AG09309 (cell line): Measurements from ENCODE around the gene LIMCH1.

ENCODE experiments used
- DNase-seq: peaks from one replicate; pipeline ENCODE4 v3.0.0-alpha.2; 2010; ENCODE audit warnings: low read depth
- H3K4me3 ChIP-seq: 2 replicates; pipeline ENCODE4 v1.5.1; 2011; ENCODE audit warnings: mild to moderate bottlenecking, low read depth, low read length, moderate library complexity; ENCODE audit not compliant: control insufficient read depth
- TF ChIP-seq, protein P1 (sequence below): IDR thresholded peaks from 2 replicates; pipeline ENCODE4 v1.5.1; 2011; ENCODE audit warnings: mild to moderate bottlenecking, low read depth, low read length, inconsistent platforms; ENCODE audit not compliant: insufficient read depth, control insufficient read depth; ENCODE audit errors: missing control alignments

Gene LIMCH1

DNA sequence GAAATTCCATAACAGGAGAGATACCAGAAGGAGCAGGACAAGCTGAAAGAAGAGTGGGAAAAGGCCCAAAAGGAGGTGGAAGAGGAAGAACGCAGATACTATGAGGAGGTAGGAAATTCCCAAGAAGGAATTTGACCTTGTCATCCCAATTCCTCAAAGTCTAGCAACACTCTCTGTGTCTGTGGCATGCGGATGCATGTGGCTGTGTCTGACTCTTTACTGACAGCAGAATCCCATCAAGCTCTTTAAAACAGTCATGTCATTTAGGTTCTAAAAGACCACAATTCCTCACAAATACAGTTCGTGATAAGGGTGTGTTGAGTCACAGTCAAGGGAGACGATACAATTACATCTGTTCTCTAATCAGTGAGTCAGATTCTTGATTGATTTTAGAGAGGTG lies 142.0 kb downstream of the LIMCH1 start:
- TF ChIP-seq, protein P1, sequence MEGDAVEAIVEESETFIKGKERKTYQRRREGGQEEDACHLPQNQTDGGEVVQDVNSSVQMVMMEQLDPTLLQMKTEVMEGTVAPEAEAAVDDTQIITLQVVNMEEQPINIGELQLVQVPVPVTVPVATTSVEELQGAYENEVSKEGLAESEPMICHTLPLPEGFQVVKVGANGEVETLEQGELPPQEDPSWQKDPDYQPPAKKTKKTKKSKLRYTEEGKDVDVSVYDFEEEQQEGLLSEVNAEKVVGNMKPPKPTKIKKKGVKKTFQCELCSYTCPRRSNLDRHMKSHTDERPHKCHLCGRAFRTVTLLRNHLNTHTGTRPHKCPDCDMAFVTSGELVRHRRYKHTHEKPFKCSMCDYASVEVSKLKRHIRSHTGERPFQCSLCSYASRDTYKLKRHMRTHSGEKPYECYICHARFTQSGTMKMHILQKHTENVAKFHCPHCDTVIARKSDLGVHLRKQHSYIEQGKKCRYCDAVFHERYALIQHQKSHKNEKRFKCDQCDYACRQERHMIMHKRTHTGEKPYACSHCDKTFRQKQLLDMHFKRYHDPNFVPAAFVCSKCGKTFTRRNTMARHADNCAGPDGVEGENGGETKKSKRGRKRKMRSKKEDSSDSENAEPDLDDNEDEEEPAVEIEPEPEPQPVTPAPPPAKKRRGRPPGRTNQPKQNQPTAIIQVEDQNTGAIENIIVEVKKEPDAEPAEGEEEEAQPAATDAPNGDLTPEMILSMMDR, result no peak
- no peak overlapping the region for H3K4me3 ChIP-seq
- no peak for DNase-seq

DNA sequence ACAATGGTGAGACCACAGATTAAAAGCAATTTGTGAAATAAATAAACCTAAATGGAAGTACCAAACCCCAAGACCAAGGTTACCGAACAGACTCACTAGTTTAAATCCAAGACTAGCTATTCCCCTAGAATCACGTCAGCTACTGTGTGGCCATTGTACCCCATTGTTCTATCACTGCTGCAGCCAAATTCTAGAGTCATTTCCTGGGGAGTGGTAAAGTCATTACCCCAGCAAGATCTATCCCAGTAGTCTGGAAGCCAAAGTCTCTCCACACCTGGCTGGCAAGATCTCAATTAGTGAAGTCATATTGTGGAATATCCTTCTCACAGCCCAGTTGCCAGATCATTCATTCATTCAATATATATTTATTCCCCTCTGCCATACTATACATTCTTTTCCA lies 143.1 kb downstream of the LIMCH1 start:
- no peak for DNase-seq
- no peak overlapping the region for H3K4me3 ChIP-seq
- TF ChIP-seq, protein P1, result no peak

DNA sequence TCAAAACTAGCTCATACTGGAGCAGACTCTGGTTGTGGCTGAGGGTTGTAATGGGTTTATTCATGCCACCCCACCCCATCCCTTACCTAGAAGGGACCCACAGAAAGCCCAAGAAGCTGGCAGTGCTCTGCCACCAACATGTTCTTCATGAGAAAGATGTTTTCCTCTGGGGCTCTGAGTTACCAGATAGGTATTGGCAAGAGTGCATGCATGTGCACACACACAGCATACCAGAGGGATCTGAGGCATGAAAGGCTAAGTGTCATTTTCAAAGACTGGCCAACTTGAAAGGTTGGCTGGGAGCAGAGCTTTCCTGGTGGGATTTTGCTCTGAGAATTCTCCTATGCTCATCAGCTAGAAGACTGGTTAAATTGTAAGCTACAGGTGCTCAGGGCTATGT lies 145.4 kb downstream of the LIMCH1 start:
- no peak overlapping the region for H3K4me3 ChIP-seq
- TF ChIP-seq, protein P1, result no peak
- DNase-seq, result no peak

DNA sequence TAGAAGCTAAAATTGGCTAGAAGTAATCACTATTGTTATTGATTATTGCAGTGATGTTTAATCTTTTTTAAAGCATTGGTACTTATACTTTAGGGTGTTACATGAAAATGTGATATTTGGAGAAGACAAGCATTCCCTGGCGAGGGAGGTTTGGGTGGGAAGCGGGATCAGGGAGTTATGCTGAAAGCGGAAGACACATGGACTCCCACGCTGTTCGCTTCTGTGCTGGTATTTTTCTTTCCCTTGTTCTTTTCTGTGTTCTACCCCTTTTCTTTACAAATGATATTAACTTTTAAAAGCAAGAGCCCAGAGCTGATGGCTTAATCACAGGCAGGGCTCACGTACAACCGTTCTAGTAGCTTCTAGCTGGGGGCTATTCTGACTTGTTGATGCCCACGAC lies 148.9 kb downstream of the LIMCH1 start:
- DNase-seq, result no peak
- no peak overlapping the region for H3K4me3 ChIP-seq
- TF ChIP-seq, protein P1, result no peak

DNA sequence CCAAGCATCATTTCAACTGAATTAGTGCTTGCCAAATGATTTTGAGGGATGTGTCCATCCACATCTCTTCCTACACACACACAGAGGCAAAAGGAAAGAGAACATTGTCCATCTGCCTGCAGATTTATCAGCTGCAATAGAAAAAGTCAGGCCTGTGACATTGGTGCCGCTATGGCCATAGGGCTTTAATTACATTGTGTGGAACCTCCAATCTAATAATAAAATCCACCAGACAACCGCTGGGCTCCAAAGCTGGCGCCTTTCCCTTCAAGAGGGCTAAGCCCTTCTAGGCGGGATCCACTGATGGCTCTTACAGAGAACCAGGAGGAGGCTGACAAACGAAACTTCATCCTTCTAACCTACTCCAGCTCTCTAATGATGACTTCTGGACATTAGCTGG lies 150.0 kb downstream of the LIMCH1 start:
- TF ChIP-seq, protein P1, result no peak
- no peak overlapping the region for H3K4me3 ChIP-seq
- DNase-seq, result no peak

DNA sequence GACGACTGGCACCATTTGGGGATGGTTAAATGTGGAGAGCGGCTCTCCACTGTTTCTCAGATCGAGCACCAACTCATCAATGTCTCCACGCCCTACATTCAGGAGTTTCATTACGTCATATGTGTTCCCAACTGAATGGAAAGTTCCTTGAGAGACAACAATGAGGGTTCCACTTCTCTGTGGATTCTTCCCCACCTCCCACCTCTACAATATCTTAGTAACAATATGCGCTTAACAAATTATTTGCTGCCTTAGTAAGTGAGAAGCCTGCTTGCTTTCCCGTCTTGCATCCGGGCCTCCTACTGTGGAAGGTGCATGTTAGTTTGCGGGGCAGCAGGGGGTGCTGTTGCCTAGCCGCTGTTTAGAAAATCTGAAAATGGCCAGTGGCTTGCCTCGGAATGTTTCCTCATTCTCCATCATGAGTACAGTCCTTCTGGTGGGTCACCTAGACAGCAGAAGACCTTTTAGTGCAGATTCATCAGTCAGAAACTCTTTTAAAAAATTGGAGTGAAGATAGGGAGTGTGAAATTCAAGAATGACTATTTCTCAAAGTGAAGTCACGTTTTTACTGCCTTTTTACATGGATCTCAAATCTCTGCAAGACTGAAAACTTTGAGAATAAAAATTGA lies 154.9 kb downstream of the LIMCH1 start:
- DNase-seq, result peak; percentile 2
- TF ChIP-seq, protein P1, result peak; percentile 93
- no peak overlapping the region for H3K4me3 ChIP-seq
